Nephron (organoid): Measurements from ENCODE around the gene MPG.

Experiments used
- H3K27ac Mint-ChIP-seq, 3 experiments: 2 replicates each; pipeline ENCODE4 v1.8.0; 2020; ENCODE audit warnings: mixed read lengths in 3 of 3, mild to moderate bottlenecking in 2 of 3, moderate library complexity in 1 of 3
- H3K27me3 Mint-ChIP-seq: 2 replicates; pipeline ENCODE4 v1.8.0; 2021; ENCODE audit warnings: low read depth, mild to moderate bottlenecking, moderate library complexity, mixed read lengths
- H3K36me3 Mint-ChIP-seq: 2 replicates; pipeline ENCODE4 v1.8.0; 2020; ENCODE audit warnings: low read depth, mixed read lengths
- H3K4me1 Mint-ChIP-seq: 2 replicates; pipeline ENCODE4 v1.8.0; 2020; ENCODE audit warnings: mixed read lengths
- H3K4me3 Mint-ChIP-seq, 3 experiments: 2 replicates each; pipeline ENCODE4 v1.8.0; 2020; ENCODE audit warnings: mild to moderate bottlenecking in 3 of 3, mixed read lengths in 3 of 3, moderate library complexity in 2 of 3
- H3K9me3 Mint-ChIP-seq: 2 replicates; pipeline ENCODE4 v1.8.0; 2020; ENCODE audit warnings: mixed read lengths
- TF ChIP-seq, protein P1 (sequence below), 3 experiments: fragments of 200-600 bp; sonication (generic); IDR thresholded peaks; one replicate each; pipeline ENCODE4 v1.5.0; 2021; ENCODE audit warnings: antibody characterized with exemption in 3 of 3; ENCODE audit not compliant: unreplicated experiment in 3 of 3

The MPG gene

GRCh38 chr16:69181-69580, 8.8 kb upstream of the MPG start:
- Mint-ChIP-seq H3K27me3 (no peaks in the 10 kb centered on the region), H3K4me1 (peaks cover 56% of the 10 kb centered on the region)
- TF ChIP-seq, protein P1, sequence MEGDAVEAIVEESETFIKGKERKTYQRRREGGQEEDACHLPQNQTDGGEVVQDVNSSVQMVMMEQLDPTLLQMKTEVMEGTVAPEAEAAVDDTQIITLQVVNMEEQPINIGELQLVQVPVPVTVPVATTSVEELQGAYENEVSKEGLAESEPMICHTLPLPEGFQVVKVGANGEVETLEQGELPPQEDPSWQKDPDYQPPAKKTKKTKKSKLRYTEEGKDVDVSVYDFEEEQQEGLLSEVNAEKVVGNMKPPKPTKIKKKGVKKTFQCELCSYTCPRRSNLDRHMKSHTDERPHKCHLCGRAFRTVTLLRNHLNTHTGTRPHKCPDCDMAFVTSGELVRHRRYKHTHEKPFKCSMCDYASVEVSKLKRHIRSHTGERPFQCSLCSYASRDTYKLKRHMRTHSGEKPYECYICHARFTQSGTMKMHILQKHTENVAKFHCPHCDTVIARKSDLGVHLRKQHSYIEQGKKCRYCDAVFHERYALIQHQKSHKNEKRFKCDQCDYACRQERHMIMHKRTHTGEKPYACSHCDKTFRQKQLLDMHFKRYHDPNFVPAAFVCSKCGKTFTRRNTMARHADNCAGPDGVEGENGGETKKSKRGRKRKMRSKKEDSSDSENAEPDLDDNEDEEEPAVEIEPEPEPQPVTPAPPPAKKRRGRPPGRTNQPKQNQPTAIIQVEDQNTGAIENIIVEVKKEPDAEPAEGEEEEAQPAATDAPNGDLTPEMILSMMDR (IDR thresholded peaks at IDR 0.05; ENCODE audit: unreplicated experiment in 3 of 3) = no peak

DNA sequence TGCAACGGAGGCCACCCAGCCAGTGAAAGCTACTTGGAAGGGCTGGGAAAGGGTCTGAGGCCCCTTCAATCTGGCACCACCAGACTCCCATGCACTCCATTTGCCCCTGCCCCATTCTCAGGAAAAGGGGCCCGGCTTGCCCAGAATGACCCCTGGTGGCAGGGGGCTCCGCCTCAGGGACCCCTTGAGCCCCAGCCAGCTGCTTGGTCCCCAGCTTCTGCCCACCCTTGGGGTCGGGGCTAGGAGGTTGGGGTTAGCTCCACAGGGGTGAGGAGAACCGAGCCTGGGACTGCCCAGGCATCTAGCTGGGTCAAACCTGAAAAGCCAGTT, 6.8 kb upstream of the MPG start:
- peak overlapping the region; percentile 85 to 95 (median 91) for H3K4me3 Mint-ChIP-seq
- H3K4me1 Mint-ChIP-seq = peaks cover 57% of the 10 kb centered on the region
- TF ChIP-seq, protein P1 (IDR thresholded peaks at IDR 0.05; ENCODE audit: unreplicated experiment in 3 of 3) = no peak
- no peaks in the 10 kb centered on the region for H3K36me3 Mint-ChIP-seq
- H3K27me3 Mint-ChIP-seq = no peaks in the 10 kb centered on the region
- no peaks in the 10 kb centered on the region for H3K9me3 Mint-ChIP-seq
- peak overlapping the region; percentile 87 to 96 (median 95) for H3K27ac Mint-ChIP-seq

More at GRCh38 chr16:69181-69580, 8.8 kb upstream of the MPG start:
- Mint-ChIP-seq H3K27ac (peak overlapping the region in 2 of 3 experiments; percentile 18 to 63), H3K9me3 (no peaks in the 10 kb centered on the region), H3K4me3 (peak overlapping the region; percentile 9 to 63 (median 63)), H3K36me3 (no peaks in the 10 kb centered on the region)

- TF ChIP-seq, protein P1 (IDR thresholded peaks at IDR 0.05; ENCODE audit: unreplicated experiment in 3 of 3) = no peak
Observed at GRCh38 chr16:71540-72401, 6.3 kb upstream of the MPG start.

DNA sequence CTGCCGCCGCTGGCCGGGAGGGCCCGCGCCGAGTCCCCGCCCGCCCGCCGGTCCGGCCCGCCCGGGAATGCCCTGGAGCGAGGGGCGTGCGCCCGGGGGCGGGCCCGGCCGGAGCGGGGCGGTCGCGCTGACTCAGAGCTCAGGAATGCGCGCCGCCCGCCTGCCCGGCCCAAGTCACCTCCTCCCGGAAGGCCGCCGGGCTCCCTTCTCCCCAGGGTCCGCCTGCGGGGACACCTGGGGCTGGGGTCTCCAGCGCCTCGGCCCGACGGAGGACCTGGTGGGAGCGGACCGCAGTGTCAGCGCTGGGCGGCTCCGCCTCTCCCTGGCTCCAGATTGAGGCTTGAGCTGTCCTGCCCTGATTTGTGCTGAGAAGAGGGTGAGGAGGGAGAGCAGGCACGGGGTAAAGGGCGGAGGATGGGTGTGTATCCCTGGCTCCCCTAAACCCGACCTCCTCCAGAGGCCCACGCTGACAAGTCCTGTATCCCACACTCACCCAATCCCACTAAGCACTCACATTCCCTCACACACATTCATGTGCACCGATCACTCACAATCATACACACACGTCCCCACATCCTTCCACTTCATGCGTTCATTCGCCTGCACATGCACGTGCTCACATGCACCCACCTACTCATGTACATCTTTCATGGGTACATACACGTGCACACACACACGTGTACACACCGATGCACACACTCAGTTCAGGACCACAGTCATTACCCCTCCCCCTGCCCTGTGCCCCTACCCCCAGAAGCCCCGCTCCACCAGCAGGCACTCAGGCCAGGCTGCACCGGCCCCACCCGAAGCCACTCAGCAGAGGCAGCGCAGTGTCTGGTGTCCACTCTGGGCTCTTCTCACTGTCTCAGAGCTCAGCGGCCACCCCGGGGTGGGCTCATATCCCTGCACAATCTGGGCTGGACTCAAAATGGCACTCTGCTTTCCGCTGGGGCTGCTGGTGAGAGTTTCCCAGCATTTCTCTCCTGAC, 5.2 kb upstream of the MPG start, which contains the start of gene RHBDF1:
Gene RHBDF1 (minus strand): TSS at position 71 of the 988 bp plus-strand sequence. CDS start 7,616 bp downstream, outside the sequence.
- peak within 1 kb of the TSS; percentile 87 to 97 (median 95) for H3K27ac Mint-ChIP-seq
- peak within 1 kb of the TSS; percentile 85 to 95 (median 91) for H3K4me3 Mint-ChIP-seq
- H3K4me1 Mint-ChIP-seq = peaks cover 51% of the 10 kb centered on the region
- H3K36me3 Mint-ChIP-seq = no peaks in the 10 kb centered on the region
- TF ChIP-seq, protein P1 (IDR thresholded peaks at IDR 0.05; ENCODE audit: unreplicated experiment in 3 of 3) = no peak
- no peaks in the 10 kb centered on the region for H3K9me3 Mint-ChIP-seq
- no peaks in the 10 kb centered on the region for H3K27me3 Mint-ChIP-seq

More at GRCh38 chr16:71540-72401, 6.3 kb upstream of the MPG start:
- Mint-ChIP-seq H3K4me1 (peaks cover 61% of the 10 kb centered on the region), H3K36me3 (no peaks in the 10 kb centered on the region), H3K4me3 (peak overlapping the region; percentile 85 to 95 (median 91)), H3K27ac (peak overlapping the region; percentile 87 to 96 (median 95)), H3K9me3 (no peaks in the 10 kb centered on the region), H3K27me3 (no peaks in the 10 kb centered on the region)

- TF ChIP-seq, protein P1 (IDR thresholded peaks at IDR 0.05; ENCODE audit: unreplicated experiment in 3 of 3) = no peak
- peak overlapping the region; percentile 87 to 93 (median 90) for H3K27ac Mint-ChIP-seq
- no peaks in the 10 kb centered on the region for H3K27me3 Mint-ChIP-seq
- no peaks in the 10 kb centered on the region for H3K36me3 Mint-ChIP-seq
- H3K4me3 Mint-ChIP-seq = peak overlapping the region; percentile 81 to 91 (median 90)
- H3K9me3 Mint-ChIP-seq = no peaks in the 10 kb centered on the region
- H3K4me1 Mint-ChIP-seq = peaks cover 47% of the 10 kb centered on the region
Observed at GRCh38 chr16:74051-74746, 3.8 kb upstream of the MPG start.
